Liver (tissue), 9 donors: ENCODE results near the gene RASGRP1. TPM values are rescaled to one million over a fixed set of nuclear protein-coding genes. Genes with fewer than 3 reads are reported as not detected.

ENCODE experiments used
- DNase-seq: peaks from one replicate; pipeline ENCODE4 v3.0.0-alpha.2; 2017; ENCODE audit warnings: low spot score
- H3K27ac ChIP-seq, 2 donors: one replicate each; pipeline ENCODE4 v1.7.0; 2013; ENCODE audit warnings: inconsistent platforms in 2 of 2, low read length in 2 of 2, control low read depth in 1 of 2, low read depth in 1 of 2, mild to moderate bottlenecking in 1 of 2
- H3K27me3 ChIP-seq, 4 donors: one replicate each; pipeline versions ENCODE4 v1.6.1 to v1.7.0; 2013; ENCODE audit warnings: low read length in 3 of 4, inconsistent platforms in 1 of 4, mild to moderate bottlenecking in 1 of 4, moderate library complexity in 1 of 4; ENCODE audit not compliant: control insufficient read depth in 4 of 4, insufficient read depth in 4 of 4
- H3K36me3 ChIP-seq, 4 donors: one replicate each; pipeline versions ENCODE4 v1.6.1 to v1.7.0; 2013; ENCODE audit warnings: low read length in 3 of 4, mild to moderate bottlenecking in 3 of 4, low read depth in 1 of 4, moderate library complexity in 1 of 4; ENCODE audit not compliant: control insufficient read depth in 4 of 4, insufficient read depth in 3 of 4
- H3K4me1 ChIP-seq, 4 donors: one replicate each; pipeline versions ENCODE4 v1.6.1 to v1.7.0; 2013; ENCODE audit warnings: low read length in 3 of 4, mild to moderate bottlenecking in 3 of 4, moderate library complexity in 1 of 4; ENCODE audit not compliant: control insufficient read depth in 4 of 4, insufficient read depth in 4 of 4
- H3K4me3 ChIP-seq, 3 donors: one replicate each; pipeline versions ENCODE4 v1.6.1 to v1.7.0; 2013; ENCODE audit warnings: low read length in 3 of 3, control low read depth in 1 of 3, low read depth in 1 of 3, mild to moderate bottlenecking in 1 of 3
- H3K9ac ChIP-seq, 2 donors: one replicate each; pipeline ENCODE4 v1.7.0; 2013; ENCODE audit warnings: low read length in 2 of 2, mild to moderate bottlenecking in 2 of 2, moderate library complexity in 2 of 2, control low read depth in 1 of 2, low read depth in 1 of 2
- H3K9me3 ChIP-seq, 4 donors: one replicate each; pipeline versions ENCODE4 v1.6.1 to v1.7.0; 2013; ENCODE audit warnings: low read length in 3 of 4; ENCODE audit not compliant: control insufficient read depth in 4 of 4
- EGR1 ChIP-seq, 2 donors: IDR thresholded peaks; 2 replicates each; pipeline ENCODE4 v1.6.1; 2016 to 2018; ENCODE audit warnings: antibody characterized with exemption in 2 of 2, low read depth in 2 of 2
- FOXA2 ChIP-seq: IDR thresholded peaks from 2 replicates; pipeline ENCODE4 v1.6.1; 2016; ENCODE audit warnings: antibody characterized with exemption
- GABPA ChIP-seq, 2 donors: IDR thresholded peaks in 1 of 2; conservative IDR thresholded peaks in 1 of 2; 2 replicates each; pipeline ENCODE4 v1.6.1; 2016; ENCODE audit warnings: antibody characterized with exemption in 2 of 2, mild to moderate bottlenecking in 1 of 2, moderate library complexity in 1 of 2
- HNF4A ChIP-seq, 2 donors: conservative IDR thresholded peaks; 2 replicates each; pipeline ENCODE4 v1.6.1; 2016; ENCODE audit warnings: antibody characterized with exemption in 2 of 2, mild to moderate bottlenecking in 2 of 2
- HNF4G ChIP-seq: IDR thresholded peaks from 2 replicates; pipeline ENCODE4 v1.6.1; 2016; ENCODE audit warnings: antibody characterized with exemption
- RXRA ChIP-seq, 2 donors: IDR thresholded peaks; 2 replicates each; pipeline ENCODE4 v1.6.1; 2017 to 2018; ENCODE audit warnings: antibody characterized with exemption in 2 of 2, mild to moderate bottlenecking in 1 of 2
- YY1 ChIP-seq: IDR thresholded peaks from 2 replicates; pipeline ENCODE4 v1.6.1; 2016; ENCODE audit warnings: antibody characterized with exemption, mild to moderate bottlenecking
- WGBS: extraction: QIAGEN DNeasy Blood & Tissue Kit; methylation state at CpG from one replicate; pipeline ENCODE4 v1.1.7; 2013; 5-methylcytosine and 5-hydroxymethylcytosine counted together
- polyA plus RNA-seq, 2 donors: library from polyadenylated mRNA; stranded (reverse) in 1 of 2; unstranded in 1 of 2; fragments of 200-250 nt in 1 of 2; fragments of >200 nt in 1 of 2; fragmentation: Nextera tagmentation in 1 of 2; extraction: Ambion mirVana in 1 of 2; gene quantifications; one replicate each; pipeline versions ENCODE4 v1.2.1 to v1.2.3, GENCODE V29; 2013 to 2015
- total RNA-seq, 2 donors: library from RNA; depleted of rRNA; stranded (reverse); fragments of >200 nt; gene quantifications; one replicate each; pipeline ENCODE4 v1.2.3, GENCODE V29; 2014
- TF ChIP-seq, protein P1 (sequence below): IDR thresholded peaks from 2 replicates; pipeline ENCODE4 v1.6.1; 2016; ENCODE audit warnings: antibody characterized with exemption, mild to moderate bottlenecking
- TF ChIP-seq, protein P2 (sequence below): IDR thresholded peaks from 2 replicates; pipeline ENCODE4 v1.6.1; 2016; ENCODE audit warnings: antibody characterized with exemption
- TF ChIP-seq, protein P3 (sequence below): IDR thresholded peaks from 2 replicates; pipeline ENCODE4 v1.6.1; 2016; ENCODE audit warnings: antibody characterized with exemption
- TF ChIP-seq, protein P4 (sequence below): fragments of 150-350 bp; IDR thresholded peaks from 2 replicates; pipeline ENCODE4 v1.5.1; 2017; ENCODE audit warnings: improper control_type of control experiment, low read depth, low read length; ENCODE audit not compliant: missing input control
- donor health status: healthy.
- donor health status: healthy.
- donor health status: healthy.
- donor health status: healthy.
- donor health status: healthy.

The RASGRP1 gene
- total and polyA plus RNA-seq, 4 donors = 0.17 to 0.75 (median 0.47) TPM

DNA sequence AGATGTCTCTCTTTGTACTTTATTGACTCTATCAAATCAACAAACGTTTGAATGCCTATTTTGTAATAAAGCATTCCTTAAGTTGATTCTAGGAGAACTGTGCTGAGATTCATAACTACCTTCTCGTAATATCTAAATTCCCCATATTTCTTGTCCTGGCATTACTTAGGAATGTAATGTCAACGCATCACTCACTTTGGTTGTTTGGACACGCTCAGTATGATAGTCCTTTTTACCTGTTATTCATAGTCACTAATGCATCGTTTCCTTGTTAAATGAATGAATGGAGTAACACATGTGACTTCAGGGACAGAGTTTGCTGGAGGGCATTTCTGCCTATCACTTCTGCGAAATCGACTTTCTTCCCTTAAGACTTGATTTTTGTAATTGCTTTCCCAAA, 44.1 kb upstream of the RASGRP1 start:
- H3K27ac ChIP-seq = no peak overlapping the region
- no peak overlapping the region for H3K4me3 ChIP-seq
- H3K9ac ChIP-seq = no peak overlapping the region
- no peak for DNase-seq
- peaks cover 0 to 4% (median 0%) of the 10 kb centered on the region in 4 donors for H3K9me3 ChIP-seq
- TF ChIP-seq, protein P1, sequence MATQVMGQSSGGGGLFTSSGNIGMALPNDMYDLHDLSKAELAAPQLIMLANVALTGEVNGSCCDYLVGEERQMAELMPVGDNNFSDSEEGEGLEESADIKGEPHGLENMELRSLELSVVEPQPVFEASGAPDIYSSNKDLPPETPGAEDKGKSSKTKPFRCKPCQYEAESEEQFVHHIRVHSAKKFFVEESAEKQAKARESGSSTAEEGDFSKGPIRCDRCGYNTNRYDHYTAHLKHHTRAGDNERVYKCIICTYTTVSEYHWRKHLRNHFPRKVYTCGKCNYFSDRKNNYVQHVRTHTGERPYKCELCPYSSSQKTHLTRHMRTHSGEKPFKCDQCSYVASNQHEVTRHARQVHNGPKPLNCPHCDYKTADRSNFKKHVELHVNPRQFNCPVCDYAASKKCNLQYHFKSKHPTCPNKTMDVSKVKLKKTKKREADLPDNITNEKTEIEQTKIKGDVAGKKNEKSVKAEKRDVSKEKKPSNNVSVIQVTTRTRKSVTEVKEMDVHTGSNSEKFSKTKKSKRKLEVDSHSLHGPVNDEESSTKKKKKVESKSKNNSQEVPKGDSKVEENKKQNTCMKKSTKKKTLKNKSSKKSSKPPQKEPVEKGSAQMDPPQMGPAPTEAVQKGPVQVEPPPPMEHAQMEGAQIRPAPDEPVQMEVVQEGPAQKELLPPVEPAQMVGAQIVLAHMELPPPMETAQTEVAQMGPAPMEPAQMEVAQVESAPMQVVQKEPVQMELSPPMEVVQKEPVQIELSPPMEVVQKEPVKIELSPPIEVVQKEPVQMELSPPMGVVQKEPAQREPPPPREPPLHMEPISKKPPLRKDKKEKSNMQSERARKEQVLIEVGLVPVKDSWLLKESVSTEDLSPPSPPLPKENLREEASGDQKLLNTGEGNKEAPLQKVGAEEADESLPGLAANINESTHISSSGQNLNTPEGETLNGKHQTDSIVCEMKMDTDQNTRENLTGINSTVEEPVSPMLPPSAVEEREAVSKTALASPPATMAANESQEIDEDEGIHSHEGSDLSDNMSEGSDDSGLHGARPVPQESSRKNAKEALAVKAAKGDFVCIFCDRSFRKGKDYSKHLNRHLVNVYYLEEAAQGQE = no peak
- 74% methylated on average over 7 of the region's 7 CpGs for WGBS
- no peaks in the 10 kb centered on the region for H3K36me3 ChIP-seq
- peaks cover 0 to 2% (median 0%) of the 10 kb centered on the region in 4 donors for H3K27me3 ChIP-seq
- no peaks in the 10 kb centered on the region for H3K4me1 ChIP-seq

DNA sequence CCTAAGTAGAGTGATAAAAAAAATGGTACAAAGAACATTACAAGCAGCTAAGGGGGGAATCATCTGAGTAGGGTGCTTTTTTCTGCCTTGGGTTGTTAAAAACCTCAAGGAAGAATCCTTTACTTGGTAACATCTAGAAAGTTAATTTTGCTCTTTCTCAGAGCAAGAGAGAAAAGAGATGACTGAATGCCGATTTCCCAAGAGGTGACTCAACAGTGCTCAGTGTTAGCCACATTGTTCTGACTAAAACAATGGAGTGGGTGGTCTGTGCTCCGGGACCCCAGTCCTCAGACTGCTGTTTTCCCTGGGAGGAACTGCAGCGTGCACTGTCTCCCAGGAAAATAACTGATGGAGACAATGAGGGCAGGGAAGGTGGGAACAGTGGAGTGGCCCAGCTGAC, 41.1 kb upstream of the RASGRP1 start:
- Histone ChIP-seq H3K4me3 (no peak overlapping the region), H3K9ac (no peak overlapping the region), H3K27ac (no peak overlapping the region), H3K27me3 (peaks cover 0 to 6% (median 0%) of the 10 kb centered on the region in 4 donors), H3K4me1 (no peaks in the 10 kb centered on the region), H3K9me3 (no peaks in the 10 kb centered on the region), H3K36me3 (no peaks in the 10 kb centered on the region)
- DNase-seq = no peak
- 62% methylated on average over 3 of the region's 3 CpGs for WGBS
- TF ChIP-seq, protein P1 = no peak
- TF ChIP-seq EGR1 (IDR thresholded peaks at IDR 0.05; ENCODE audit: low read depth in 2 of 2) (no peak), HNF4G (no peak), YY1 (no peak), RXRA (IDR thresholded peaks at IDR 0.05) (no peak), GABPA (IDR thresholded peaks at IDR 0.05 in 1 of 2, conservative IDR thresholded peaks at IDR 0.05 in 1 of 2) (no peak), HNF4A (conservative IDR thresholded peaks at IDR 0.05) (no peak), FOXA2 (no peak)
- TF ChIP-seq, protein P2, sequence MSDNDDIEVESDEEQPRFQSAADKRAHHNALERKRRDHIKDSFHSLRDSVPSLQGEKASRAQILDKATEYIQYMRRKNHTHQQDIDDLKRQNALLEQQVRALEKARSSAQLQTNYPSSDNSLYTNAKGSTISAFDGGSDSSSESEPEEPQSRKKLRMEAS = no peak
- TF ChIP-seq, protein P3, sequence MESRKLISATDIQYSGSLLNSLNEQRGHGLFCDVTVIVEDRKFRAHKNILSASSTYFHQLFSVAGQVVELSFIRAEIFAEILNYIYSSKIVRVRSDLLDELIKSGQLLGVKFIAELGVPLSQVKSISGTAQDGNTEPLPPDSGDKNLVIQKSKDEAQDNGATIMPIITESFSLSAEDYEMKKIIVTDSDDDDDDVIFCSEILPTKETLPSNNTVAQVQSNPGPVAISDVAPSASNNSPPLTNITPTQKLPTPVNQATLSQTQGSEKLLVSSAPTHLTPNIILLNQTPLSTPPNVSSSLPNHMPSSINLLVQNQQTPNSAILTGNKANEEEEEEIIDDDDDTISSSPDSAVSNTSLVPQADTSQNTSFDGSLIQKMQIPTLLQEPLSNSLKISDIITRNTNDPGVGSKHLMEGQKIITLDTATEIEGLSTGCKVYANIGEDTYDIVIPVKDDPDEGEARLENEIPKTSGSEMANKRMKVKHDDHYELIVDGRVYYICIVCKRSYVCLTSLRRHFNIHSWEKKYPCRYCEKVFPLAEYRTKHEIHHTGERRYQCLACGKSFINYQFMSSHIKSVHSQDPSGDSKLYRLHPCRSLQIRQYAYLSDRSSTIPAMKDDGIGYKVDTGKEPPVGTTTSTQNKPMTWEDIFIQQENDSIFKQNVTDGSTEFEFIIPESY = no peak
- TF ChIP-seq, protein P4, sequence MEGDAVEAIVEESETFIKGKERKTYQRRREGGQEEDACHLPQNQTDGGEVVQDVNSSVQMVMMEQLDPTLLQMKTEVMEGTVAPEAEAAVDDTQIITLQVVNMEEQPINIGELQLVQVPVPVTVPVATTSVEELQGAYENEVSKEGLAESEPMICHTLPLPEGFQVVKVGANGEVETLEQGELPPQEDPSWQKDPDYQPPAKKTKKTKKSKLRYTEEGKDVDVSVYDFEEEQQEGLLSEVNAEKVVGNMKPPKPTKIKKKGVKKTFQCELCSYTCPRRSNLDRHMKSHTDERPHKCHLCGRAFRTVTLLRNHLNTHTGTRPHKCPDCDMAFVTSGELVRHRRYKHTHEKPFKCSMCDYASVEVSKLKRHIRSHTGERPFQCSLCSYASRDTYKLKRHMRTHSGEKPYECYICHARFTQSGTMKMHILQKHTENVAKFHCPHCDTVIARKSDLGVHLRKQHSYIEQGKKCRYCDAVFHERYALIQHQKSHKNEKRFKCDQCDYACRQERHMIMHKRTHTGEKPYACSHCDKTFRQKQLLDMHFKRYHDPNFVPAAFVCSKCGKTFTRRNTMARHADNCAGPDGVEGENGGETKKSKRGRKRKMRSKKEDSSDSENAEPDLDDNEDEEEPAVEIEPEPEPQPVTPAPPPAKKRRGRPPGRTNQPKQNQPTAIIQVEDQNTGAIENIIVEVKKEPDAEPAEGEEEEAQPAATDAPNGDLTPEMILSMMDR = no peak
